ENCODE data around the gene ZNF639.

Gene ZNF639

DNA sequence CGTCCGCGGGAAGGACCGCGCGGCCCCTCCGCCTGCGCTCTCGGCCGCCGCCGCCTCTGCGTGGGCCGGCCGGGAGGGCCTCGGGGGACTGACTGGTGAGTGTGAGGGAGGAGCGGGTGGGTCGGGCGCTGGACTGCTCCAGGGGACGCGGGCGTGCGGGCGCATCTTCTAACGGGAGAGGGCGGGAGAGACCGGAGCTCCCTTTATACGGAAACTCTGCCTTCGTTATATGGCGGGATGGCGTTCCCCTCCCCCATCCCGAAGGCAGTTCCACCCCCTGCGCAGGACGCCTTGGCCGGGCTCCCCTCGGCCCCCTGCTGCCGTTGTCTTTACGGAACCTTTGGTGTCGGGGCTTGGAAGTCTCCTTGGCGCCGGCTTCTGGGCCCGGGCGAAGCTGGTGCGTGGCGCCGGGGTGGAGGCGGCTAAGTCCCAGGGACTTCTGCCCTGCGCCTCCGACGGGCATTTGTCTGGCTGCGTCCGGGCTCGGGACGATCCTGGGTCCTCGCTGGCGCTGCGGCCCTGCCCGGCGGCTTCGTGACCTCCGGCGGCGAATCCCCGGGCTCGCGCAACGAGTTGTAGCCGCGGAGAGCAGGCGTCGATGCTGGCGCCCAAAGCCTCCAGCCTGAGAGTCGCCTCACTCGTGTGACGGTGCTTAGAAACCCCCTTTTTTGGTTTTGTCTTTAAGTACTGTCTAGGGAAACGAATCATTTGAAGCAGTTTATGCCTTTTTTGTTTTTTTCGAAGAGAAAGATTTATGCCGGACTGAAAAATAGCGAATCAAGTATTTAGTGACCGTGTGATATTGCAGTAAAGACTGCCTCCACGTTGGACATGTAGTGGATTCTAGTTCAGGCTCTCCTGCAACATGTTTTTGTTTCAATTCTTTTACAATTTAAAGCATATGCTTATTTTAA lies 623 bp downstream of the ZNF639 start:
- in situ Hi-C loops (cut with HindIII; ENCODE audit: low pct_unique_long_range_greater_than_20kb, low sequenced_read_pairs) = loop anchor here (25.0 kb wide), 1 partner anchor 311 kb away; no protein-coding TSS in a partner anchor
- no peak for TF ChIP-seq JUND (IDR thresholded peaks at IDR 0.05; ENCODE audit: low read depth)
- peak; percentile 80 to 83 for DNase-seq (ENCODE audit: low read depth in 1 of 2, low spot score in 1 of 2)

DNA sequence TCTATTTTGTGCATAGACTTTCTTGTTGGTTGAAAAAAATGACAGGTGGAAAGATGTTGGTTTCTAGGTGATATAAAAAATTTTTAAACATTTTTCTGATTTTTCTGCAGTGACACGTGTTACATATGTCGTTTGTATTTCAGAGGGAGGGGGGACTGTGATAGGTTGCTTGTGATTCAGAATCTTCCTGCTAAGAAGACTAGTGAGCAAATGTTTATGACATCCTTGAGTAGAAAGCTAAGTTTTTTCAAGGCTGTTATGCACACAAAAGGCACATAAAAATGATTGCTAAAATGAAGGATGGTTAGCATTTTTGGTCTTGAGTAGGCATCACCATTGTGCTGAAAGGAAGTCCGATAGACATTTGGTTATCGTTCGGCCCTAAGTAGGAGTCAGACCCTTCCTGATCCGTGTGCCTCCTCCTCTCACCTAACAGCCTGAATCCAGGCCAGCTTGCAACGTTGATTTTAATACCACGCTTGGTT lies 1.5 kb downstream of the ZNF639 start:
- no peak for TF ChIP-seq JUND (IDR thresholded peaks at IDR 0.05; ENCODE audit: low read depth)
- in situ Hi-C loops (cut with HindIII; ENCODE audit: low pct_unique_long_range_greater_than_20kb, low sequenced_read_pairs) = loop anchor here (25.0 kb wide), 1 partner anchor 312 kb away; no protein-coding TSS in a partner anchor
- peak in 1 of 2 experiments; percentile 29 for DNase-seq (ENCODE audit: low read depth in 1 of 2, low spot score in 1 of 2)

DNA sequence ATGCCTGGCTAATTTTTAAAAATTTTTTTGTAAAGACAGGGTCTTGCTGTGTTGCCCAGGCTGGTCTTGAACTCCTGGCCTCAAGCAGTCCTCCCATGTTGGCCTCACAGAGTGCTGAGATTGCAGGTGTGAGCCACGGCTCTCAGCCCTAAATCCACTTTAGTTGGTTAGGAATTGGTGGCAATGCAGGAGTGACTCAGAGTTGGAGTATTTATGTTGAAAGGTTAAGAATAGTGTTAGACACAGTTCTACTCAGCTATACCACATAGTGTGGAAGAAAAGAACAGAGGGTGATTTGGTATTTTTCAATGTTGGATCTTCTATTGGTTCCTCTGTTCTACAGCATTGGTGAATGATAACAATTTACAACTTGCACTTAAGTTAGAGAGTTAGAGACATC lies 7.6 kb downstream of the ZNF639 start:
- in situ Hi-C loops (cut with HindIII; ENCODE audit: low pct_unique_long_range_greater_than_20kb, low sequenced_read_pairs) = no loop called here
- DNase-seq (ENCODE audit: low read depth in 1 of 2, low spot score in 1 of 2) = no peak
- TF ChIP-seq JUND (IDR thresholded peaks at IDR 0.05; ENCODE audit: low read depth) = no peak

DNA sequence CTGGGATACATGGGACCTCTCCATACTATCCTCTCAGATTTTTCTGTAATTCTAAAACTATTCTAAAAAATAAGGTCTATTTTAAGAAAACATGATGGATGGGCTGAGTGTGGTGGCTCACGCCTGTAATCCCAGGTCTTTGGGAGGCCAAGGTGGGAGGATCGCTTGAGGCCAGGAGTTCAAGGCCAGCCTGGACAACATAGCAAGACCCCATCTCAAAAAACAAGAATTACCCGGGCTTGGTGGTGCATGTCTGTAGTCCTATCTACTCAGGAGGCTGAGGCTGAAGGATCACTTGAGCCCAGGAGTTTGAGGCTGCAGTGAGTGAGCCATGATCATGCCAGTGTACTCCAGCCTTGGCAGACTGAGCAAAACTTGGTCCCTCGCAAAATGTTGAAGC lies 9.4 kb downstream of the ZNF639 start:
- in situ Hi-C loops (cut with HindIII; ENCODE audit: low pct_unique_long_range_greater_than_20kb, low sequenced_read_pairs) = no loop called here
- DNase-seq (ENCODE audit: low read depth in 1 of 2, low spot score in 1 of 2) = no peak
- no peak for TF ChIP-seq JUND (IDR thresholded peaks at IDR 0.05; ENCODE audit: low read depth)

DNA sequence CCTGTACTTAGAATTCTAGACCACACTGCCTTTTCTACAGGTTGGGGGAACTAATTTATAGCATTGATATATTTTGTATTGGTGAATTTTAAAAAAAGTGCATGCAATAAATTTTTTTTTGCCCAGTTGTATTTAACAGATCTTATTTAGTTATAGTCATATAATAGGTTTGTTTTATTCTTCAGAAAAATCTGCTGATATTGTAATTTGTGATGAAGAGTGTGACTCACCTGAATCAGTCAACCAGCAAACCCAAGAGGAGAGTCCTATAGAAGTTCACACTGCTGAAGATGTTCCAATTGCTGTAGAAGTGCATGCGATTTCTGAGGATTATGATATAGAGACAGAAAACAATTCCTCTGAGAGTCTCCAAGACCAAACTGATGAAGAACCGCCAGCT lies 10.3 kb downstream of the ZNF639 start:
- in situ Hi-C loops (cut with HindIII; ENCODE audit: low pct_unique_long_range_greater_than_20kb, low sequenced_read_pairs) = no loop called here

DNA sequence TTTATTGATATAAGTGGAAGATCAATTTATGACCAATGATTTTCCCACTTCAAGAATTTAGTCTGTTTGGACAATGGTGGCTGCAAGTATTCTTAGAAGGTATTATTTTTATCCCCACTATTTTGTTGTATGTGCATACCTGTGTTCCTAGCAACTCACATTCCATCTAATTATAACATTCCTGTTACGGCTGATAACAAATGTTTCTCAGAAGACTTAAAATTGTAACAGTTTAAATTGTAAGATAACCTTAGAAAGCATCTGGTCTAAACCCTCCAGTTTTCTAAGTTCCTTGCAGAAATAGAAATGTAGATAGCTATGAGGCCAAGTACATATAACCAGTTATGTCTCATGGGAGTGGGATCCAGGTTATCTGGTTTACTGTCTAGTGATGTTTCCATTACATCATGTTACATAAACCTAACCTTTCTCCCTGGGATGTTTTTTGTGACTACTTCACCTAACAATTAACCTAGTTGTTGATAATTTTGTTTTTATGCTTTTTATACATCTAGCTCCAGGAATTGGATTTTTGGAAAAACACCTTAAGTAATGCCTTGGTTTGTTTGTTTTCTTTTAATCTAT lies 13.6 kb downstream of the ZNF639 start:
- in situ Hi-C loops (cut with HindIII; ENCODE audit: low pct_unique_long_range_greater_than_20kb, low sequenced_read_pairs) = no loop called here
- DNase-seq (ENCODE audit: low read depth in 1 of 2, low spot score in 1 of 2) = no peak
- TF ChIP-seq JUND (IDR thresholded peaks at IDR 0.05; ENCODE audit: low read depth) = no peak

More for the DNA sequence above, 10.3 kb downstream of the ZNF639 start:
- TF ChIP-seq JUND (IDR thresholded peaks at IDR 0.05; ENCODE audit: low read depth) = no peak
- DNase-seq (ENCODE audit: low read depth in 1 of 2, low spot score in 1 of 2) = no peak

DNA sequence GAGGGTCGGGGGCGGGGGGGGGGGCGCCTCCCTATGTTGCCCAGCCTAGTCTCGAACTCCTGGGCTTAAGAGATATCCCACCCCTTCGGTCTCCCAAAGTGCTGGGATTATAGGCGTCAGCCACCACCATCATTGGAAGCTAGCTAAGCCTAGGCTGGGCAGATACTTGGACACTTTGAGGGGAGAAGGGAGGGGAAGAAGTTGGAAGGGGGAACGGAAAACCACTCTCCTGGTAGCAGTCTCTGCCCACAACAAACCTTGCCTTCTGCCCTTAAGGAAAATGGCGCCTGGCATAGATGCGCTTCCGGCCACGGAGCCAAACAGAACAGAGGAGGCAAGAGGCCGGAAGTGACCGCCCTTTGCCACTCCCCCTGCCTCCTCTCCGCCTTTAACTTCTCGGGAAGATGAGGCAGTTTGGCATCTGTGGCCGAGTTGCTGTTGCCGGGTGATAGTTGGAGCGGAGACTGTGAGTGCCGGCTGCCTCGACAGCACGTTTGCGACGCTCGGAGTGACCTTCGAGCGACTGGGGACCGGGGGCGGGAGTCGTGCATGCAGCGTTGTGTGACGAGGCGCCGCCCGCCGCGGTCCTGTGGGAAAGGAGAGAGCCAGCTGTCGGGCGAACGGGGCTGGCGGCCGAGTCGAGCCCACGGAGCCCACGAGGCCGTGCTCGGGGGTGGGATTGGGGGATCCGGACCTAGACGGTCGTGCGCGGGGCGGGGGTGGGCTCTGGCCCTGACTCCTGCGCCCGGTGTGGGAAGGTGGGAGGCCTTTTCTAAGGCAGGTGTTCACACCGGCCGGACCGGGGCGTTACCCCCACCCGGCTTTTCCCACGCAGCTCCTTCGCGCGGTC lies 24.7 kb downstream of the ZNF639 start, which contains the start of gene MFN1:
Gene MFN1 (plus strand): TSS at position 365 of the 850 bp plus-strand sequence. CDS start 1,143 bp downstream, outside the sequence.
- no peak for TF ChIP-seq JUND (IDR thresholded peaks at IDR 0.05; ENCODE audit: low read depth)
- in situ Hi-C loops (cut with HindIII; ENCODE audit: low pct_unique_long_range_greater_than_20kb, low sequenced_read_pairs) = no loop called here
- DNase-seq (ENCODE audit: low read depth in 1 of 2, low spot score in 1 of 2) = peak; percentile 98 to 99

DNA sequence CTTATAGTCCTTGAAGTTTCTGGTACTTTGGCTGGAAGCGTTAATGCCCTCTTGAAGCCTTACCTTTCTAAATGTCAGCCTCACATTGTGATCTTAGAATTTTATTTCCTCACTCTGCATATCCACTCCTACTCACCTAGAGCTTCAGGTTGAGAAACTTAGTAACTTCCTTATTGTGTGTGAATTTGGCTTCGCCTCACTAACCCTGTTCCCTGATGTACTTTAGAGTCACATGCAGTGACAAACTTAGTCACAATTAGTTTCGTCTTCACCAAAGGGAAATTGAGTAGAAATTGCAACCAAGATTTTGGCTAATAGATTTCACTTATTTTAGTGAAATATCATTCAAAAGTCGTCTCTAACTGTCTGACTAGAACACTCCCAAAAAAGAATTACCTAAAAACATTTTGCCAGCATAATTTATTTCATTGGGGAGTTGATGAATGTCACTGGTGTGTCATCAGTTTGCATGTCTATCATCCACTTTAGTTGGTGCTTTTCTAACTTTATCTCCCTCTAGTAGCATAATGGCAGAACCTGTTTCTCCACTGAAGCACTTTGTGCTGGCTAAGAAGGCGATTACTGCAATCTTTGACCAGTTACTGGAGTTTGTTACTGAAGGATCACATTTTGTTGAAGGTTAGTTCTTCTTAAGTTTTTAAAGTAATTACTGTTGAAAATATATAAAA lies 25.6 kb downstream of the ZNF639 start:
- in situ Hi-C loops (cut with HindIII; ENCODE audit: low pct_unique_long_range_greater_than_20kb, low sequenced_read_pairs) = no loop called here

DNA sequence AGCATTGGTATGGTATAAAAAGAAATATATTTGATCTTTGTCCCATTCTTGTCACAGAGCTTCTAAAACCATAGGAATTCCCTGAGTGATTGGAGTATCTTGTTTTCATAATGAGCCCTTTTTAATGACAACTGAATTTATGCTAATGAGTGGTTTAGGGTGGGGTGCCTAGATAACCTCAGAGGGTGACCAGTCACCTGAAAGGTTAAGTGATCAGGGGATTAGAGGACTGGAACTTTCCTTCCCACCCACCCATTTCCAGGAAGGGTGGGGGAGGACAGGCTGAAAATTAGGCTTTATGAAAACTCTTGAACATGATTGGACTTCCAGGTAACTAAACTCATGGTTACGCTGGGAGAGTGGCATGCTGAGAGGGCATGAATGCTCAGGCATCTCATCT lies 33.2 kb downstream of the ZNF639 start:
- no peak for TF ChIP-seq JUND (IDR thresholded peaks at IDR 0.05; ENCODE audit: low read depth)
- in situ Hi-C loops (cut with HindIII; ENCODE audit: low pct_unique_long_range_greater_than_20kb, low sequenced_read_pairs) = no loop called here
- no peak for DNase-seq (ENCODE audit: low read depth in 1 of 2, low spot score in 1 of 2)

More for the DNA sequence above, 25.6 kb downstream of the ZNF639 start:
- DNase-seq (ENCODE audit: low read depth in 1 of 2, low spot score in 1 of 2) = peak; percentile 49 to 53
- TF ChIP-seq JUND (IDR thresholded peaks at IDR 0.05; ENCODE audit: low read depth) = no peak

DNA sequence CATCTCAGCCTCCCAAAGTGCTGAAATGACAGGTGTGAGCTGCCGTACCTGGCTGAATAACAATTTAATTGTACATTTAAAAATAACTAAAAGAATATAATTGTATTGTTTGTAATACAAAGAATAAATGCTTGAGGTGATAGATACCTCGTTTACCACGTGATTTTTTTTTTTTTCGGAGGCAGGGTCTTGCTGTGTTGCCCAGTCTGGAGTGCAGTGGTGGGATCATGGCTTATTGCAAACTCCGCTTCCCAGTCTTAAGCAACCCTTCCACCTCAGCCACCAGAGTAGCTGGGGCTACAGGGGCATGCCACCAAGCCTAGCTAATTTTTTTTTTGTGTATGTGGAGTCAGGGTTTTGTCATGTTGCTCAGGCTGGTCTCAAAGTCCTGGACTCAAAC lies 40.5 kb downstream of the ZNF639 start:
- no peak for TF ChIP-seq JUND (IDR thresholded peaks at IDR 0.05; ENCODE audit: low read depth)
- DNase-seq (ENCODE audit: low read depth in 1 of 2, low spot score in 1 of 2) = no peak
- in situ Hi-C loops (cut with HindIII; ENCODE audit: low pct_unique_long_range_greater_than_20kb, low sequenced_read_pairs) = no loop called here

DNA sequence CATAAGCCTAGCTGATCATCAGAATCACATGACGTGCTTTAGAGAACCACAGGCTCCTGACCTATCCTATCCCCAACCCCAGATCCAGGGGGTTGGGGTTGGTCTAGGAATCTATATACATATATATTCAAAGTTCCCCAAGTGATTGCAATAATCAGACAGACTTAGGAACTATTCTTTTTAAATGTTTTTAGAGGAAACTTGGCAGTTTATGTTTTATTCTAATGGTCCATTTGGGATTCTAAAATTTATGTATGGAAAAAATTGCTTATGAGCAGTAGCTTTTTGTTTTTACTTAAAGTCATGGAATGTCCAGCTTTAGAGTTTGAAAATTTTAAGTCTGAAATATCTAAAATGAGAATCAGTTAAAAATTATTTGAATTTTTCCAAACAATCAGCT lies 46.8 kb downstream of the ZNF639 start:
- no peak for TF ChIP-seq JUND (IDR thresholded peaks at IDR 0.05; ENCODE audit: low read depth)
- in situ Hi-C loops (cut with HindIII; ENCODE audit: low pct_unique_long_range_greater_than_20kb, low sequenced_read_pairs) = no loop called here

DNA sequence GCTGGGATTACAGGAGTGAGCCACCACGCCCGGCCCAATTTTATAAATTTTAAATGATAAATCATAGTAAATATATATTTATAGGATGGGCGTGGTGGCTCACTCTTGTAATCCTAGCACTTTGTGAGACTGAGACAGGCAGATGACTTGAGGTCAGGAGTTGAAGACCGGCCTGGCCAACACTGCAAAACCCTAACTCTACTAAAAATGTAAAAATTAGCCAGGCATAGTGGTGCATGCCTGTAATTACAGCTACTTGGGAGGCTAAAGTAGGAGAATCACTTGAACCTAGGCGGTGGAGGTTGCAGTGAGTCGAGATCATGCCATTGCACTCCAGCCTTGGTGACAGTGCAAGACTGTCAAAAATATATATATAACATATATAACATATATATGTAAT lies 51.1 kb downstream of the ZNF639 start:
- no peak for DNase-seq (ENCODE audit: low read depth in 1 of 2, low spot score in 1 of 2)
- in situ Hi-C loops (cut with HindIII; ENCODE audit: low pct_unique_long_range_greater_than_20kb, low sequenced_read_pairs) = no loop called here
- no peak for TF ChIP-seq JUND (IDR thresholded peaks at IDR 0.05; ENCODE audit: low read depth)

More for the DNA sequence above, 46.8 kb downstream of the ZNF639 start:
- DNase-seq (ENCODE audit: low read depth in 1 of 2, low spot score in 1 of 2) = no peak

All from T47D (cell line).